ENCODE data around the gene CRACR2B. TPM values are rescaled to one million over a fixed set of nuclear protein-coding genes. Genes with fewer than 3 reads are reported as not detected.

CRACR2B gene
- total and polyA plus RNA-seq, 2 of the 13 experiments (the other 11 are each of a cell fraction or from before 2014, with no cell fraction given): 14.9 to 21.0 TPM

DNA sequence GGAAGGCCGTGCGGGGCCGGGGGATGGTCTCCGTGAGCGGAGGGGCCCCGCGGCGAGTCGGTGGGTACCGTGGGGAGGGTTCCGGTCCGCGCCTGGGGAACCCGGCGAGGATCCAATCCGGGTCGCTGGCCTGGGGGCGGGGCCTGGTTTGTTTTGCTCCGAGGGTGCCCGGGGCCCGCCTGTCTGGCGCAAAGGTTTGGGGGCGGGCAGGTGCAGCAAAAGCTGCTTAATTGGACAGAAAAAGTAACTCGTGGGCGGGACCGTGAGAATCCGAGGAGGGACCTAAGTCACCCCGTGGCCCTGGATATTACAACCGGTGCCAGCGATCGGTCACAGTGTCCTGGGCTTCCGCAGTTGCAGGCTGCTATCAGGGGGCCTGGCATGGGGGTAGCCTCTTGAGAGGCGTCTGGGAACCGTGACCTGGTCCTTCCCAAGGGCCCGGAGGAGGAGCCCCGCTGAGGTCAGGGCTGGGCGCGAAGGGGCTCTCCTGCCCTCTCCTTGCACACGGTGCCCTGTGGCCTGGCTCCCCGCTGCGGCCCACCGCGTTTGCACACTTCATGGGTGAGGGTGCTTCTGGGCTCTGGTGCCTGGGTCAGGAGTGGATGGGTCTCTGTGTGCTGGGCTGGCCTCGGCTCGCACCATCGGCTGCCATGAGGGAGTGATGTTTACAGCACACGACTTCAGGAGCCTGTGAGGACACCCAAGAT is 7.6 kb upstream of the CRACR2B start (continued):
- TF ChIP-seq, protein P1, sequence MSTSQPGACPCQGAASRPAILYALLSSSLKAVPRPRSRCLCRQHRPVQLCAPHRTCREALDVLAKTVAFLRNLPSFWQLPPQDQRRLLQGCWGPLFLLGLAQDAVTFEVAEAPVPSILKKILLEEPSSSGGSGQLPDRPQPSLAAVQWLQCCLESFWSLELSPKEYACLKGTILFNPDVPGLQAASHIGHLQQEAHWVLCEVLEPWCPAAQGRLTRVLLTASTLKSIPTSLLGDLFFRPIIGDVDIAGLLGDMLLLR (CRISPR knock-in tag; IDR thresholded peaks at IDR 0.05): peak; percentile 27; the same call in 1 of the 2 replicates
- TF ChIP-seq MLLT10 (CRISPR knock-in tag; IDR thresholded peaks at IDR 0.05) (no peak), MAFK (conservative IDR thresholded peaks at IDR 0.05 in 1 of 2, IDR thresholded peaks at IDR 0.05 in 1 of 2; ENCODE audit: low read length in 2 of 2) (no peak), MNT (IDR thresholded peaks at IDR 0.05) (peak; percentile 11; the same call in 1 of the 2 replicates), EEA1 (CRISPR knock-in tag; IDR thresholded peaks at IDR 0.05; ENCODE audit: borderline replicate concordance) (peak; percentile 31; the same call in 1 of the 2 replicates), ZNF879 (CRISPR knock-in tag; IDR thresholded peaks at IDR 0.05) (no peak), GMEB1 (CRISPR knock-in tag; IDR thresholded peaks at IDR 0.05; ENCODE audit: borderline replicate concordance) (no peak), THYN1 (CRISPR knock-in tag; IDR thresholded peaks at IDR 0.05; ENCODE audit: borderline replicate concordance, low read depth) (no peak), CENPX (CRISPR knock-in tag; IDR thresholded peaks at IDR 0.05) (no peak), ZNF556 (CRISPR knock-in tag; IDR thresholded peaks at IDR 0.05; ENCODE audit: borderline replicate concordance) (no peak), KLF6 (CRISPR knock-in tag; IDR thresholded peaks at IDR 0.05) (no peak), ZFP37 (CRISPR knock-in tag; IDR thresholded peaks at IDR 0.05; ENCODE audit: borderline replicate concordance) (no peak), ZNF780A (CRISPR knock-in tag; IDR thresholded peaks at IDR 0.05) (no peak), ZNF468 (CRISPR knock-in tag; IDR thresholded peaks at IDR 0.05) (no peak), HDAC1 (CRISPR knock-in tag; IDR thresholded peaks at IDR 0.05) (peak; percentile 20; the same call in 1 of the 2 replicates), ISX (CRISPR knock-in tag; conservative IDR thresholded peaks at IDR 0.05) (no peak), U2AF1 (optimal IDR thresholded peaks at IDR 0.05; ENCODE audit: low read depth, low read length) (no peak), KDM5A (IDR thresholded peaks at IDR 0.05; ENCODE audit: borderline replicate concordance, low read length) (no peak), ASH2L (IDR thresholded peaks at IDR 0.05; ENCODE audit: insufficient read length, low read depth, low read length) (peak; percentile 19), ZNF816 (CRISPR knock-in tag; IDR thresholded peaks at IDR 0.05; ENCODE audit: borderline replicate concordance) (no peak), NR2F1 (CRISPR knock-in tag; IDR thresholded peaks at IDR 0.05) (no peak), YEATS2 (CRISPR knock-in tag; IDR thresholded peaks at IDR 0.05; ENCODE audit: borderline replicate concordance) (no peak)

Measured in HepG2 (cell line).